HEK293T (cell line): ENCODE results near the gene FNBP1L.
A peak's percentile ranks its signal among the peaks of the same experiment; 100 is the strongest.

Source experiments
- CTCF ChIA-PET: fragments of 350-600 bp; formaldehyde crosslinking; extraction: SDS; loops from one replicate; lab custom pipeline; 2021; ENCODE audit warnings: antibody characterized with exemption, inconsistent platforms; lab: Yijun Ruan, JAX
- POLR2A ChIA-PET: fragments of 350-600 bp; formaldehyde crosslinking; extraction: SDS; loops from one replicate; lab custom pipeline; 2020; ENCODE audit warnings: antibody characterized with exemption, inconsistent platforms; lab: Yijun Ruan, JAX
- DNase-seq: peaks from one replicate; pipeline ENCODE4 v3.0.0; 2012; ENCODE audit warnings: mixed read lengths; ENCODE audit errors: extremely low spot score
- ARNT ChIP-seq: fragments of 450-650 bp; IDR thresholded peaks from 2 replicates; pipeline ENCODE4 v1.6.1; 2017; ENCODE audit warnings: mild to moderate bottlenecking
- BHLHE40 ChIP-seq: fragments of 450-650 bp; IDR thresholded peaks from 2 replicates; pipeline ENCODE4 v1.6.1; 2016; ENCODE audit warnings: mild to moderate bottlenecking, moderate library complexity, borderline replicate concordance
- CTBP1 ChIP-seq: fragments of 450-650 bp; IDR thresholded peaks from 2 replicates; pipeline ENCODE4 v1.6.1; 2016; ENCODE audit warnings: borderline replicate concordance
- ELF4 ChIP-seq: fragments of 450-650 bp; IDR thresholded peaks from 2 replicates; pipeline ENCODE4 v1.6.1; 2017; ENCODE audit warnings: antibody characterized with exemption
- FOXA1 ChIP-seq: fragments of 450-650 bp; IDR thresholded peaks from 2 replicates; pipeline ENCODE4 v1.6.1; 2016; ENCODE audit warnings: mild to moderate bottlenecking
- FOXK2 ChIP-seq: fragments of 450-650 bp; IDR thresholded peaks from 2 replicates; pipeline ENCODE4 v1.6.1; 2016; ENCODE audit warnings: mild to moderate bottlenecking
- FOXM1 ChIP-seq: fragments of 450-650 bp; IDR thresholded peaks from 2 replicates; pipeline ENCODE4 v1.6.1; 2017; ENCODE audit warnings: mild to moderate bottlenecking, borderline replicate concordance
- HDGF ChIP-seq: fragments of 450-650 bp; IDR thresholded peaks from 2 replicates; pipeline ENCODE4 v1.6.1; 2017; ENCODE audit warnings: antibody characterized with exemption, borderline replicate concordance
- L3MBTL2 ChIP-seq: fragments of 450-650 bp; conservative IDR thresholded peaks from 2 replicates; pipeline ENCODE4 v1.6.1; 2016; ENCODE audit warnings: mild to moderate bottlenecking
- LEF1 ChIP-seq: fragments of 450-650 bp; IDR thresholded peaks from 2 replicates; pipeline ENCODE4 v1.6.1; 2017; ENCODE audit warnings: mild to moderate bottlenecking, borderline replicate concordance
- NFRKB ChIP-seq: fragments of 450-650 bp; IDR thresholded peaks from 2 replicates; pipeline ENCODE4 v1.6.1; 2016; ENCODE audit warnings: mild to moderate bottlenecking, moderate library complexity
- PKNOX1 ChIP-seq: fragments of 450-650 bp; IDR thresholded peaks from 2 replicates; pipeline ENCODE4 v1.6.1; 2016
- SP1 ChIP-seq: fragments of 450-650 bp; IDR thresholded peaks from 2 replicates; pipeline ENCODE4 v1.6.1; 2017
- SUZ12 ChIP-seq: fragments of 450-650 bp; IDR thresholded peaks from 2 replicates; pipeline ENCODE4 v1.6.1; 2016; ENCODE audit warnings: mild to moderate bottlenecking
- TARDBP ChIP-seq: fragments of 450-650 bp; IDR thresholded peaks from 2 replicates; pipeline ENCODE4 v1.6.1; 2016
- ZNF384 ChIP-seq: fragments of 450-650 bp; IDR thresholded peaks from 2 replicates; pipeline ENCODE4 v1.6.1; 2016

The FNBP1L gene

GRCh38 chr1:93448983-93449804 is 1.3 kb downstream of the FNBP1L start:
- no peak for TF ChIP-seq CTBP1
- TF ChIP-seq SP1 = no peak
- TF ChIP-seq LEF1 = no peak
- no peak for TF ChIP-seq FOXA1
- TF ChIP-seq PKNOX1 = no peak
- TF ChIP-seq BHLHE40 = no peak
- TF ChIP-seq ZNF384 = no peak
- TF ChIP-seq FOXM1 = no peak
- no peak for TF ChIP-seq ELF4
- TF ChIP-seq L3MBTL2 = no peak
- TF ChIP-seq HDGF = no peak
- no peak for TF ChIP-seq SUZ12
- no peak for TF ChIP-seq FOXK2
- no peak for TF ChIP-seq TARDBP
- no peak for TF ChIP-seq NFRKB
- CTCF ChIA-PET = no interaction called here
- DNase-seq = peak; percentile 26
- POLR2A ChIA-PET = interaction anchor here (0.9 kb wide), 1 partner anchor 8 kb away, joined by 3 read pairs; no protein-coding TSS in a partner anchor

GRCh38 chr1:93450321-93450720 is 2.4 kb downstream of the FNBP1L start:
- no peak for DNase-seq
- CTCF ChIA-PET = no interaction called here

GRCh38 chr1:93453911-93454310 is 6.0 kb downstream of the FNBP1L start:
- no peak for DNase-seq
- TF ChIP-seq ARNT (no peak), LEF1 (no peak), ELF4 (no peak), TARDBP (no peak), FOXK2 (no peak), NFRKB (no peak), BHLHE40 (no peak), FOXM1 (no peak), ZNF384 (no peak), CTBP1 (no peak)
- ChIA-PET POLR2A (no interaction called here), CTCF (no interaction called here)

More at GRCh38 chr1:93450321-93450720, 2.4 kb downstream of the FNBP1L start:
- TF ChIP-seq TARDBP (no peak), BHLHE40 (no peak), SUZ12 (no peak), ZNF384 (no peak), LEF1 (no peak), PKNOX1 (no peak), SP1 (no peak), L3MBTL2 (no peak), FOXM1 (no peak), HDGF (no peak), FOXA1 (no peak), CTBP1 (no peak), NFRKB (no peak), FOXK2 (no peak), ARNT (no peak)
- POLR2A ChIA-PET = no interaction called here

GRCh38 chr1:93459126-93459525 is 11.2 kb downstream of the FNBP1L start:
- ChIA-PET CTCF (no interaction called here), POLR2A (no interaction called here)
- no peak for TF ChIP-seq HDGF
- no peak for TF ChIP-seq FOXA1
- no peak for TF ChIP-seq NFRKB
- no peak for TF ChIP-seq CTBP1
- TF ChIP-seq PKNOX1 = no peak
- no peak for TF ChIP-seq ARNT
- TF ChIP-seq FOXK2 = no peak
- TF ChIP-seq TARDBP = no peak
- TF ChIP-seq SP1 = no peak
- TF ChIP-seq L3MBTL2 = no peak
- no peak for TF ChIP-seq LEF1
- TF ChIP-seq FOXM1 = no peak
- no peak for TF ChIP-seq BHLHE40
- TF ChIP-seq SUZ12 = no peak
- no peak for TF ChIP-seq ELF4
- no peak for TF ChIP-seq ZNF384
- no peak for DNase-seq

- no peak for TF ChIP-seq ARNT
- TF ChIP-seq ELF4 = no peak
- TF ChIP-seq L3MBTL2 = no peak
- TF ChIP-seq CTBP1 = no peak
- TF ChIP-seq HDGF = no peak
- no peak for TF ChIP-seq BHLHE40
- no peak for TF ChIP-seq NFRKB
- TF ChIP-seq TARDBP = no peak
- ChIA-PET POLR2A (no interaction called here), CTCF (no interaction called here)
- no peak for DNase-seq
Observed at GRCh38 chr1:93461236-93461635, 13.3 kb downstream of the FNBP1L start.
